B cell (primary cell): ENCODE data around the gene CASKIN1.

Experiments
- CTCF ChIP-seq: fragments of 200-600 bp; IDR thresholded peaks from one replicate; pipeline ENCODE4 v1.8.0; 2022; ENCODE audit warnings: antibody characterized with exemption, mild to moderate bottlenecking
- EZH2 ChIP-seq: IDR thresholded peaks from 2 replicates; pipeline ENCODE4 v1.6.1; 2012; ENCODE audit warnings: borderline replicate concordance, low read depth, mild to moderate bottlenecking, moderate library complexity, low read length; ENCODE audit not compliant: insufficient read depth, poor library complexity, severe bottlenecking

- TF ChIP-seq CTCF: no peak
- no peak for TF ChIP-seq EZH2
Observed at GRCh38 chr16:2235695-2236336, 39.4 kb upstream of the CASKIN1 start.
